HG03196 (cell line): Measurements from ENCODE around the gene ZFYVE28.

Experiments
- ATAC-seq: cut with Tn5 transposase; IDR thresholded peaks from one replicate; pipeline ENCODE4 v1.9.1; 2021; ENCODE audit not compliant: unreplicated experiment

ZFYVE28 gene

GRCh38 chr4:2264481-2265041 lies 153.9 kb downstream of the ZFYVE28 start:
- ATAC-seq: no peak

- no peak for ATAC-seq
These were observed 154.5 kb downstream of the ZFYVE28 start for GRCh38 chr4:2263926-2264321.

GRCh38 chr4:2262944-2263250 lies 155.5 kb downstream of the ZFYVE28 start:
- ATAC-seq: no peak

GRCh38 chr4:2262145-2262943 lies 156.1 kb downstream of the ZFYVE28 start:
- peak; percentile 87 for ATAC-seq

GRCh38 chr4:2261853-2262144 lies 156.6 kb downstream of the ZFYVE28 start, which contains the start of gene MXD4:
Gene MXD4 (minus strand): TSS chr4:2262109. CDS start chr4:2261980, 129 bp downstream.
- peak; percentile 1 for ATAC-seq

GRCh38 chr4:2261110-2261852 lies 157.2 kb downstream of the ZFYVE28 start:
- peak; percentile 17 for ATAC-seq

GRCh38 chr4:2260344-2261109 lies 157.9 kb downstream of the ZFYVE28 start:
- ATAC-seq: no peak

- ATAC-seq: no peak
These were observed 158.7 kb downstream of the ZFYVE28 start for GRCh38 chr4:2259541-2260343.

- ATAC-seq: no peak
These were observed 159.4 kb downstream of the ZFYVE28 start for GRCh38 chr4:2259036-2259540.

GRCh38 chr4:2258091-2259035 lies 160.1 kb downstream of the ZFYVE28 start:
- ATAC-seq: no peak

- no peak for ATAC-seq
These were observed 160.9 kb downstream of the ZFYVE28 start for GRCh38 chr4:2257361-2258081.

- no peak for ATAC-seq
These were observed 161.7 kb downstream of the ZFYVE28 start for GRCh38 chr4:2256781-2257191.

- ATAC-seq: no peak
These were observed 162.2 kb downstream of the ZFYVE28 start for GRCh38 chr4:2256156-2256731.

- no peak for ATAC-seq
These were observed 162.8 kb downstream of the ZFYVE28 start for GRCh38 chr4:2255501-2256155.

- ATAC-seq: no peak
These were observed 163.6 kb downstream of the ZFYVE28 start for GRCh38 chr4:2254665-2255500.

- ATAC-seq: no peak
These were observed 165.0 kb downstream of the ZFYVE28 start for GRCh38 chr4:2253160-2254084.
